HG03066 (cell line): Measurements from ENCODE around the gene MKI67.
"Not testable (repeated sequence)": the region's sequence is repeated elsewhere in the genome, so short reads cannot be mapped to it uniquely, and the experiment has no call there.

ENCODE experiments used
- ATAC-seq: cut with Tn5 transposase; IDR thresholded peaks from one replicate; pipeline ENCODE4 v1.9.1; 2021; ENCODE audit warnings: low read depth; ENCODE audit not compliant: unreplicated experiment

MKI67 gene

GRCh38 chr10:128113026-128113425, 13.2 kb downstream of the MKI67 start:
- no peak for ATAC-seq

GRCh38 chr10:128111696-128112095, 14.5 kb downstream of the MKI67 start:
- no peak for ATAC-seq

GRCh38 chr10:128110339-128110738, 15.9 kb downstream of the MKI67 start:
- no peak for ATAC-seq

- no peak for ATAC-seq
These were observed 16.5 kb downstream of the MKI67 start for GRCh38 chr10:128109707-128110106.

GRCh38 chr10:128105383-128105782, 20.8 kb downstream of the MKI67 start:
- ATAC-seq: no peak

GRCh38 chr10:128103229-128103714, 23.0 kb downstream of the MKI67 start:
- no peak for ATAC-seq

GRCh38 chr10:128102480-128103228, 23.6 kb downstream of the MKI67 start:
- no peak for ATAC-seq

- ATAC-seq: no peak
These were observed 24.3 kb downstream of the MKI67 start for GRCh38 chr10:128101901-128102300.

- ATAC-seq: no peak
These were observed 26.3 kb downstream of the MKI67 start for GRCh38 chr10:128099901-128100300.

GRCh38 chr10:128098631-128099030, 27.6 kb downstream of the MKI67 start:
- ATAC-seq: no peak

- ATAC-seq: no peak
These were observed 28.4 kb downstream of the MKI67 start for GRCh38 chr10:128097783-128098182.

GRCh38 chr10:128096486-128097199, 29.6 kb downstream of the MKI67 start:
- no peak for ATAC-seq

GRCh38 chr10:128095753-128096469, 30.3 kb downstream of the MKI67 start:
- no peak for ATAC-seq

- ATAC-seq: no peak
These were observed 31.0 kb downstream of the MKI67 start for GRCh38 chr10:128095027-128095752.

- ATAC-seq: not testable (repeated sequence)
These were observed 31.6 kb downstream of the MKI67 start for GRCh38 chr10:128094596-128094995.

- no peak for ATAC-seq
These were observed 33.8 kb downstream of the MKI67 start for GRCh38 chr10:128092454-128092853.

- no peak for ATAC-seq
These were observed 34.5 kb downstream of the MKI67 start for GRCh38 chr10:128091636-128092210.

- no peak for ATAC-seq
These were observed 38.1 kb downstream of the MKI67 start for GRCh38 chr10:128087884-128088709.

GRCh38 chr10:128087146-128087883, 38.9 kb downstream of the MKI67 start:
- ATAC-seq: no peak
